ENCODE data around the gene CTNNBIP1. TPM values are rescaled to one million over a fixed set of nuclear protein-coding genes. Genes with fewer than 3 reads are reported as not detected.

Gene CTNNBIP1
- total and polyA plus RNA-seq, 2 donors (not counting 1 experiment from before 2014, with no cell fraction given) = 6.9 to 8.7 TPM

DNA sequence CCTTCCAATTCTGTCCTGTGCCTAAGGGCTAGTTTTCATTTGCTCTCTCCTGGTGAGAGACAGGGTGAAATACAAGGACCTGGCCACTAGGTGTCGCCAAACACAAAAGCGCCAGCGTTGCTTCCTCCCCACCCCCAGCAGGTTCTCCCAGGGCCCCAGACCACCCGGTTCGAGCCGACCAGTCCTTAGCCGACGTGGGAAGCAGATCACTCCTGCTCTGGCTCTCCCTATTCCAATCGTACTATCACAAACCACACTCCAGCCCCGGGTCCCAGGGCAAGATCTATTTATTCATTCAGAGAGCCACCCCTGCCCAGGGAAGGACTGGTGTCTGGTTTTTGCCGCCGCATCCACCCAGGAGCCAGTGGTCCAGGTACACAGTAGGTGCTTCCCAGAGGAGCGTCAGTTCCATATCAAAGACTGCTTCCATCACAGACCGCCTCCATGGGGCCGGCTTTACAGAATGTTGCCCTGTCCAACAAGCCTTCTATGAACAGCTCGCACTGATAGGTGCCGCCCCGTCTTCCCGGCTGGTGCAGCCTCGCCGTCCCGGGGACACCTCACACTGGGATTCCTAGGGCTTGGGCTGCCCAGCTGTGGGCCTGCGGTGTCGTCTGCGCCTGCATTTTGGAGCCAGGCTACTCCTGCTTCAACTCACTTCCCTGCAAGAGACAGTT lies 35.0 kb downstream of the CTNNBIP1 start:
- Mint-ChIP-seq H3K27ac (no peak overlapping the region), H3K27me3 (no peaks in the 10 kb centered on the region), H3K4me3 (no peak overlapping the region), H3K4me1 (peaks cover 4% of the 10 kb centered on the region), H3K9me3 (ENCODE audit: insufficient read depth) (no peaks in the 10 kb centered on the region)
- H4K20me1 ChIP-seq (ENCODE audit: control insufficient read depth, insufficient read depth, low read length, poor library complexity, severe bottlenecking) = no peaks in the 10 kb centered on the region
- no peaks in the 10 kb centered on the region for H3K27me3 ChIP-seq (replicated peaks in 1 of 4; ENCODE audit: control extremely low read depth in 1 of 4, control insufficient read depth in 3 of 4, insufficient read depth in 4 of 4, low read length in 3 of 4)
- no peak for TF ChIP-seq EZH2 (IDR thresholded peaks at IDR 0.05; ENCODE audit: borderline replicate concordance, insufficient read depth, low read depth, low read length, poor library complexity, severe bottlenecking)
- TF ChIP-seq, protein P1, sequence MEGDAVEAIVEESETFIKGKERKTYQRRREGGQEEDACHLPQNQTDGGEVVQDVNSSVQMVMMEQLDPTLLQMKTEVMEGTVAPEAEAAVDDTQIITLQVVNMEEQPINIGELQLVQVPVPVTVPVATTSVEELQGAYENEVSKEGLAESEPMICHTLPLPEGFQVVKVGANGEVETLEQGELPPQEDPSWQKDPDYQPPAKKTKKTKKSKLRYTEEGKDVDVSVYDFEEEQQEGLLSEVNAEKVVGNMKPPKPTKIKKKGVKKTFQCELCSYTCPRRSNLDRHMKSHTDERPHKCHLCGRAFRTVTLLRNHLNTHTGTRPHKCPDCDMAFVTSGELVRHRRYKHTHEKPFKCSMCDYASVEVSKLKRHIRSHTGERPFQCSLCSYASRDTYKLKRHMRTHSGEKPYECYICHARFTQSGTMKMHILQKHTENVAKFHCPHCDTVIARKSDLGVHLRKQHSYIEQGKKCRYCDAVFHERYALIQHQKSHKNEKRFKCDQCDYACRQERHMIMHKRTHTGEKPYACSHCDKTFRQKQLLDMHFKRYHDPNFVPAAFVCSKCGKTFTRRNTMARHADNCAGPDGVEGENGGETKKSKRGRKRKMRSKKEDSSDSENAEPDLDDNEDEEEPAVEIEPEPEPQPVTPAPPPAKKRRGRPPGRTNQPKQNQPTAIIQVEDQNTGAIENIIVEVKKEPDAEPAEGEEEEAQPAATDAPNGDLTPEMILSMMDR (IDR thresholded peaks at IDR 0.05) = peak; percentile 95
- DNase-seq (peak; percentile 86), ATAC-seq (ENCODE audit: low read depth) (peak; percentile 98)
- peak overlapping the region; percentile 57 for H2AFZ ChIP-seq (ENCODE audit: insufficient read depth, low read depth, low read length, poor library complexity, severe bottlenecking)
- POLR2A ChIA-PET = no interaction called here
- no peaks in the 10 kb centered on the region for H3K9me3 ChIP-seq (ENCODE audit: control extremely low read depth in 1 of 3, control insufficient read depth in 2 of 3, insufficient read depth in 1 of 3, low read length in 2 of 3)
- 54% methylated on average over 25 of the region's 25 CpGs for WGBS (ENCODE audit: insufficient coverage)
- H3K79me2 ChIP-seq (ENCODE audit: control insufficient read depth, insufficient read depth, low read length) = no peaks in the 10 kb centered on the region
- intact Hi-C loops (cut with micrococcal nuclease) = loop anchor here (1.0 to 2.0 kb wide), 4 partner anchors 36 to 157 kb away; partner anchors contain the start of genes CTNNBIP1 and UBE4B
- CTCF ChIA-PET = interaction anchor here (0.5 to 9.8 kb wide), 20 partner anchors 16 to 554 kb away, joined by 3 to 76 read pairs (median 4); partner anchors contain the start of genes CTNNBIP1, LZIC and NMNAT1
- H3K4me1 ChIP-seq (ENCODE audit: control insufficient read depth in 2 of 2, insufficient read depth in 2 of 2, low read length in 2 of 2) = peaks cover 0 to 9% of the 10 kb centered on the region in 2 donors
- no peak overlapping the region for H3K4me3 ChIP-seq (ENCODE audit: control extremely low read depth in 1 of 5, extremely low read depth in 1 of 5, insufficient read depth in 1 of 5, low read depth in 2 of 5, low read length in 4 of 5)
- no peak overlapping the region for H3K9ac ChIP-seq (ENCODE audit: low read length)
- H3K36me3 ChIP-seq (replicated peaks in 1 of 2; ENCODE audit: control extremely low read depth in 1 of 2, control insufficient read depth in 1 of 2, extremely low read depth in 1 of 2, insufficient read depth in 2 of 2, low read length in 1 of 2) = peaks cover 0 to 9% of the 10 kb centered on the region in 2 experiments
- H3K4me2 ChIP-seq (replicated peaks; ENCODE audit: low read depth, low read length, poor library complexity, severe bottlenecking) = peak overlapping the region; percentile 58
- H3K27ac ChIP-seq (ENCODE audit: low read length in 2 of 2) = no peak overlapping the region

- no peaks in the 10 kb centered on the region for H3K9me3 ChIP-seq (ENCODE audit: control extremely low read depth in 1 of 3, control insufficient read depth in 2 of 3, insufficient read depth in 1 of 3, low read length in 2 of 3)
- no peaks in the 10 kb centered on the region for H3K27me3 ChIP-seq (replicated peaks in 1 of 4; ENCODE audit: control extremely low read depth in 1 of 4, control insufficient read depth in 3 of 4, insufficient read depth in 4 of 4, low read length in 3 of 4)
- no peaks in the 10 kb centered on the region for H4K20me1 ChIP-seq (ENCODE audit: control insufficient read depth, insufficient read depth, low read length, poor library complexity, severe bottlenecking)
- peaks cover 0 to 10% of the 10 kb centered on the region in 2 experiments for H3K36me3 ChIP-seq (replicated peaks in 1 of 2; ENCODE audit: control extremely low read depth in 1 of 2, control insufficient read depth in 1 of 2, extremely low read depth in 1 of 2, insufficient read depth in 2 of 2, low read length in 1 of 2)
- H3K4me2 ChIP-seq (replicated peaks; ENCODE audit: low read depth, low read length, poor library complexity, severe bottlenecking) = no peak overlapping the region
- H3K4me3 Mint-ChIP-seq = no peak overlapping the region
- CTCF ChIA-PET = interaction anchor here (0.5 to 9.8 kb wide), 20 partner anchors 15 to 555 kb away, joined by 3 to 76 read pairs (median 4); partner anchors contain the start of genes CTNNBIP1, LZIC and NMNAT1
- intact Hi-C loops (cut with micrococcal nuclease) = loop anchor here (2.0 kb wide), 2 partner anchors 36 to 76 kb away; partner anchors contain the start of gene CTNNBIP1
- WGBS (ENCODE audit: insufficient coverage) = 82% methylated on average over 1 of the region's 3 CpGs
- no peak overlapping the region for H3K4me3 ChIP-seq (ENCODE audit: control extremely low read depth in 1 of 5, extremely low read depth in 1 of 5, insufficient read depth in 1 of 5, low read depth in 2 of 5, low read length in 4 of 5)
- peaks cover 4% of the 10 kb centered on the region for H3K4me1 Mint-ChIP-seq
- peaks cover 0 to 9% of the 10 kb centered on the region in 2 donors for H3K4me1 ChIP-seq (ENCODE audit: control insufficient read depth in 2 of 2, insufficient read depth in 2 of 2, low read length in 2 of 2)
- DNase-seq (no peak), ATAC-seq (ENCODE audit: low read depth) (no peak)
- no peak overlapping the region for H2AFZ ChIP-seq (ENCODE audit: insufficient read depth, low read depth, low read length, poor library complexity, severe bottlenecking)
- H3K9me3 Mint-ChIP-seq (ENCODE audit: insufficient read depth) = no peaks in the 10 kb centered on the region
- no peak overlapping the region for H3K9ac ChIP-seq (ENCODE audit: low read length)
- H3K27me3 Mint-ChIP-seq = no peaks in the 10 kb centered on the region
- no peak overlapping the region for H3K27ac ChIP-seq (ENCODE audit: low read length in 2 of 2)
- POLR2A ChIA-PET = no interaction called here
- no peaks in the 10 kb centered on the region for H3K79me2 ChIP-seq (ENCODE audit: control insufficient read depth, insufficient read depth, low read length)
- H3K27ac Mint-ChIP-seq = no peak overlapping the region
- no peak for TF ChIP-seq EZH2 (IDR thresholded peaks at IDR 0.05; ENCODE audit: borderline replicate concordance, insufficient read depth, low read depth, low read length, poor library complexity, severe bottlenecking)
- TF ChIP-seq, protein P1 (IDR thresholded peaks at IDR 0.05) = no peak
These were observed 35.7 kb downstream of the CTNNBIP1 start for GRCh38 chr1:9874412-9874811.
